HK-2 (cell line): Measurements from ENCODE around the gene HSD17B10.
"Not testable (repeated sequence)": the region's sequence is repeated elsewhere in the genome, so short reads cannot be mapped to it uniquely, and the experiment has no call there.

Experiments used
- DNase-seq: peaks from one replicate; pipeline ENCODE4 v3.0.0-alpha.2; 2018; ENCODE audit not compliant: unreplicated experiment

Gene HSD17B10

GRCh38 chrX:53433651-53434639, at the start of gene HSD17B10:
Gene HSD17B10, minus strand, starts transcription at chrX:53434370. Its CDS starts 25 bp downstream, at chrX:53434345.
- peak; percentile 85 for DNase-seq

GRCh38 chrX:53483416-53483815, 49.2 kb upstream of the HSD17B10 start:
- DNase-seq = no peak

DNA sequence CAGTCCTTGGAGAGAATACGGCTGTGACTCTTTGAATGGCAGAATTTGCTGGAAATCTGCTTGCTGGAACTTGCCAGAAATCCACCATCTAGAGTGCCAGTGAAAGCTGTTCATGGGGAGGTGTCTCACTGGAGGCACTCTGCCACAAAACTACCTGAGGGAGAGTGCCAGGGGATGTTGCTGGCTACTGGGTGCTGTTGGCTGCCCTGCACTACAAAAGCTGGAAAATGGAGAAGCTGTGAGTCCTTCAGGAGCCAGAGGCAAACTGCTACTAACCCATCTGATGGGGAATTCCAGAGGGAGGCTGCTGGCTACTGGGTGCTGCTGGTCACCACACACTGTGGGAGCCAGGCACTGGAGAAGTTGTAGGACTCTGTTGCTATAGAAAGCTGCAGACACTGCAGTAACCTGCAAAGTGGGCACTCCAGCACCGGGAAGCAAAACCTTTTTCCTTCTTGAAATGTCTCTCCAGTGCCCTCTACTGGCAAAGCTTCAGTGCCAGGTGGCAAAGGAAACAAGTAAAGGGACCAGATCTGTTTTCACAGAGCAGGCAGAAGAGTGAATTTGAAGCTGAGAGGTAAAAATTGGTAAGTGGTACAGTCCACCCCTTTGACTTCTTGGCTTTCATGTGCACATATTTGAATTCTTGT, 47.8 kb upstream of the HSD17B10 start:
- DNase-seq = peak; percentile 31

- DNase-seq = no peak
Observed at GRCh38 chrX:53481093-53481492, 46.9 kb upstream of the HSD17B10 start.

DNA sequence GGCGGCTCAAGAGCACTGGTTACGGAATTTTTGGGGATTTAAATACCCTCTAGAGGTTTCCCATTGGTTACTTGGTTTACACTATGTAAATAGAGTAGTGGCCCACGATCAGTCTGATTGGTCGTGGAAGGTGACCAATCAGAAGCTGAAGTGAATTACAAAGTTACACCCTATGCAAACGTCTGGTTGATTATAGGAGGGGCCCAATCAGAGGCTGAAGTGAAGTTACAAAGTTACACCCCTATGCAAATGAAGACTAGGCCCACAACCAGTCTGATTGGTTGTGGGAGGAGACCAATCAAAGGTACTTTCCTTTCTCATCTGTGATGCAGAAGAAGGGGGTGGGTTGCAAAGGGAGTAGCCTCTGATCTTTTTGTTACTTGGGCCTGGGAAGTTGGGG, 45.1 kb upstream of the HSD17B10 start:
- DNase-seq = no peak

GRCh38 chrX:53476371-53476770, 42.2 kb upstream of the HSD17B10 start:
- DNase-seq = no peak

GRCh38 chrX:53474707-53475106, 40.5 kb upstream of the HSD17B10 start:
- DNase-seq = no peak

DNA sequence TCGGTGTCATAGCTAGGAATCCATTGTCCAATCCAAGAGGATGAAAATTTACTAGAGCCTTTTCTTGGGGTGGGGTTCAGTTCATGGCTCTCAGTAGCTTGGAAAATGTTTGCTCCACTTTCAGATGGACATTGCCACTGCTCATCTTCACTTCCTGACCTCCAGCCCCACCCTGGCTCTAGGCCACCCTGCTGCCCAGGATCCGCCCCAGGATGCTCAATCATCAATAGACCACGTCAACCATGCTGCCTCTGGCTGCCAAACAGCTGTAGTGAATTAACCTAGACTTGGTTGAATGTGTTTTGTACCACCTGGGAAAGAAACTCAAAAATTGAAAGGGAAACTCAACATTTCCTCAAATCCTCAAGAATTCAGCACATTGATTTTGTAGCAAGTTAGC, 37.2 kb upstream of the HSD17B10 start:
- no peak for DNase-seq

GRCh38 chrX:53468659-53469058, 34.5 kb upstream of the HSD17B10 start:
- not testable (repeated sequence) for DNase-seq

GRCh38 chrX:53458082-53458481, 23.9 kb upstream of the HSD17B10 start:
- no peak for DNase-seq

- no peak for DNase-seq
Observed at GRCh38 chrX:53456254-53456653, 22.1 kb upstream of the HSD17B10 start.

DNA sequence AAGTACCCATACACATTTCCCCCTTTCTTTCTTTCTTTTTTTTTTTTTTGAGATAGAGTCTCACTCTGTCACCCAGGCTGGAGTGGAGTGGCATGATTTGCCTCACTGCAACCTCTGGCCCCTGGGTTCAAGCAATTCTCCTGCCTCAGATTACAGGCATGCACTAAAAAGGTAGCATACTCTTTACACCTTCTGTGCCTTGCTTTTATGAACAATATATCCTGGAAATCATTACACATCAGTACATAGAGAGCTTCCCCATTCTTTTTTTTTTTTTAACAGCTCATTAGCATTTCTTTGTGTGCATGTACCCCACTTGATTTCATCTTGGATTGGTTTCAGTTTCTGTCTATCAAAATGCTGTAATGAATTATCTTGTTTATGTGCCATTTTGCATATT, 18.6 kb upstream of the HSD17B10 start:
- no peak for DNase-seq

DNA sequence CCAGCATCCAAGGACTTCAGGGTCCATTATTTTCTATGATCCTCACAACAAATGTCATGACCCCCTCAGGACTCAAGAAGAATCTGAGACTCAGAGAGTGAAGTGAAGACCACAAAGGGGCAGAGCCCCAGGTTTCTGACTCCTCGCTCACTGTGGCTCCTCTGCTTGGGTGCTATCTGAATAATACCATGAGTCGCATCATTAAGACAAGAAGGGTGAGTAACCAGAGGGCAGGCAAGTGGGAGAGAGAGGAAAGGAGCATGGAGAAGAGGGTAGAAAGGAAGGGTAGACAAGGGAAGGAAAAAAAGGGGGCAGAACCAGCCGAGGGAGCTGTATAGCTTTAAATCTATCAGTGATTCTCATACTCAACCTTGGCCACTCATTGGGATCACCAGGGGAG, 15.5 kb upstream of the HSD17B10 start:
- DNase-seq = no peak

GRCh38 chrX:53447441-53447840, 13.3 kb upstream of the HSD17B10 start:
- no peak for DNase-seq

- DNase-seq = peak; percentile 11
Observed at GRCh38 chrX:53445977-53446376, 11.8 kb upstream of the HSD17B10 start.

DNA sequence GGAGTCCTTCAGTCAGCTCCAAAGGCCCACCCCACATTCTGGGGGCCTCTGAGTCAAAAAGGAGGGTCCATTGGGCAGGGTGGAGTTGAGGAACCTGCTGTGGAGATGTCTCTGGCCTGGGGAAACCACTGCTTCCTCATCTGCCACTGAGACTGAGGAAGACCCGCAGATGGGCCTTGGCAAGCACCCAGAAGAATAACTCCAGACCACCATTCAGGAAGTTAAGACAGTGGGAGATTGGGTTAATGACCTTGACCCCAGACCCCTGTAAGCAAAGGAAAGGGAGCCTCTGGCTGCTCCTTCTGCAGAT, 8.1 kb upstream of the HSD17B10 start:
- no peak for DNase-seq

- DNase-seq = peak; percentile 19
Observed at GRCh38 chrX:53441531-53442321, 7.6 kb upstream of the HSD17B10 start.

GRCh38 chrX:53440621-53441517, 6.7 kb upstream of the HSD17B10 start:
- DNase-seq = no peak

GRCh38 chrX:53440101-53440500, 5.9 kb upstream of the HSD17B10 start:
- no peak for DNase-seq

DNA sequence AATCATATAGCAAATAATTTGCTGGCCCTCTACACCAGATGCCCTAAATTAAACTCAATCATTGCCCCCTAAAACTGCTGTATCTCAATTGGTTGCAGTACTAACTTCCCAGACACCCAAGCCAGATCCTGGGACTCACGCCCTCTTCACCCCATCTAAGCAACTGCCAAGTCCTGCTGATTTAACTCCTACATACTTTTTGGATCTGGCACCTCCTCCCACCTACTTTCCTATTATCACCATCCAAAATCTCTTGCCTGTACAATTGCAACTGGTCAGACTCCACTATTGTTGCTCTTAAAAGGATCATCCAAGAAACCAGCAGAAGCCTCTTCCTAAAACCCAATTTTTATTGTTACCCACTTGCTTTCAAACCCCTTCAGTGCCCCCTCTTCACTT, 4.7 kb upstream of the HSD17B10 start:
- DNase-seq = no peak

GRCh38 chrX:53438174-53438831, 4.1 kb upstream of the HSD17B10 start:
- no peak for DNase-seq
